ENCODE results near the gene OPALIN. TPM values are rescaled to one million over a fixed set of nuclear protein-coding genes. Genes with fewer than 3 reads are reported as not detected.
A peak's percentile ranks its signal among the peaks of the same experiment; 100 is the strongest.

The OPALIN gene
- total RNA-seq (2021) (not detected in 2 replicates), Bru-seq, nascent RNA (not detected), BruChase-seq, experiment 1, labeled RNA remaining after a 2-hour chase (not detected), BruChase-seq, experiment 2, labeled RNA remaining after a 6-hour chase (percentile 5 among the genes with signal in this experiment)
- long read RNA-seq: 0 reads

DNA sequence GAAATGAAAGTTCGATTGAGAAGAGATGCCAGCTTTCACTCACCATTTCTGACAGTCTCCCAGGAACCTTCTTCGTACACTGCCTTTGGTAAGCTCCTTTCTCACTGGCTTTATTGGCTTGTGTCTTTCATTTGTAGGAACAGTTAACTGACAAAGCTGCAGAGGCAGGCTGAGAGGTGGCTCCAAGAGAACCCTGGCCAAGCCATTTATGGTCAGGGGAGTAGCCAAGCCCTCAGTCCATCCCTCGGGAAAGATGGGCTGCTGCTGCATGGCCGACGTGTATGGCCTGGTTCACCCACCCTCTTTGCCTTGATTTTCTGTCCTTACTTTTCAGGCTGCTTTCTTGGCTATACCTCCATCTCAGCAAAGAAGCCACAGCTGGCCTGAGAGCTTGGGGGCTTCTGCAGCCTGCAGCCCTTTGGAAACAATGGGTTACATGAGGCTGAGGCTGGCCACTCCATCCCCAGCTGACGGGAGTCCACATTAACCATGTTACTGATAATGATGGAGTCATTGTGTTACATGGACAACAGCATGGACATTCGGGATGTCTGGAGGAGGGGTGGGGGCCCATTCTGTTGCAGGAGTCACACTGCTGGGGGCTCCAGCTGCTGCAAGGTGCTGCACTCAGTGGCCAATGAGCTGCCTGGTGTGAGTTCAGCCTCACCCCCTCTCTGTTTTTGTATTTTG lies at the start of gene OPALIN:
Gene OPALIN, minus strand, starts transcription at position 152 of the 690 bp plus-strand sequence. Its CDS starts 106 bp downstream, at position 46.
- TF ChIP-seq EZH2 (IDR thresholded peaks at IDR 0.05; ENCODE audit: borderline replicate concordance, low read depth, low read length, poor library complexity, severe bottlenecking): no peak
- TF ChIP-seq, protein P1, sequence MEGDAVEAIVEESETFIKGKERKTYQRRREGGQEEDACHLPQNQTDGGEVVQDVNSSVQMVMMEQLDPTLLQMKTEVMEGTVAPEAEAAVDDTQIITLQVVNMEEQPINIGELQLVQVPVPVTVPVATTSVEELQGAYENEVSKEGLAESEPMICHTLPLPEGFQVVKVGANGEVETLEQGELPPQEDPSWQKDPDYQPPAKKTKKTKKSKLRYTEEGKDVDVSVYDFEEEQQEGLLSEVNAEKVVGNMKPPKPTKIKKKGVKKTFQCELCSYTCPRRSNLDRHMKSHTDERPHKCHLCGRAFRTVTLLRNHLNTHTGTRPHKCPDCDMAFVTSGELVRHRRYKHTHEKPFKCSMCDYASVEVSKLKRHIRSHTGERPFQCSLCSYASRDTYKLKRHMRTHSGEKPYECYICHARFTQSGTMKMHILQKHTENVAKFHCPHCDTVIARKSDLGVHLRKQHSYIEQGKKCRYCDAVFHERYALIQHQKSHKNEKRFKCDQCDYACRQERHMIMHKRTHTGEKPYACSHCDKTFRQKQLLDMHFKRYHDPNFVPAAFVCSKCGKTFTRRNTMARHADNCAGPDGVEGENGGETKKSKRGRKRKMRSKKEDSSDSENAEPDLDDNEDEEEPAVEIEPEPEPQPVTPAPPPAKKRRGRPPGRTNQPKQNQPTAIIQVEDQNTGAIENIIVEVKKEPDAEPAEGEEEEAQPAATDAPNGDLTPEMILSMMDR (conservative IDR thresholded peaks at IDR 0.05; ENCODE audit: low read depth, low read length): no peak
- Histone ChIP-seq H3K9me3 (ENCODE audit: low read depth, low read length, poor library complexity, severe bottlenecking) (no peaks in the 10 kb centered on the region), H3K4me1 (ENCODE audit: insufficient read depth, low read length, poor library complexity, severe bottlenecking) (no peaks in the 10 kb centered on the region), H3K27me3 (replicated peaks; ENCODE audit: insufficient read depth, low read depth, low read length, poor library complexity) (peaks cover 23% of the 10 kb centered on the region), H3K27ac (ENCODE audit: low read depth, low read length, poor library complexity, severe bottlenecking) (no peak within 1 kb of the TSS), H3K36me3 (ENCODE audit: insufficient read depth, low read length, poor library complexity, severe bottlenecking) (no peaks in the 10 kb centered on the region), H3K4me3 (ENCODE audit: low read depth, low read length, poor library complexity, severe bottlenecking) (no peak within 1 kb of the TSS)
- DNase-seq (ENCODE audit: low spot score): no peak
- CTCF ChIA-PET: no interaction called here
- intact Hi-C loops (cut with micrococcal nuclease; ENCODE audit: unreplicated experiment): no loop called here
- POLR2A ChIA-PET (ENCODE audit: low non-redundant PET): no interaction called here
- no TSS peak for BruUV-seq (replicated peaks)

DNA sequence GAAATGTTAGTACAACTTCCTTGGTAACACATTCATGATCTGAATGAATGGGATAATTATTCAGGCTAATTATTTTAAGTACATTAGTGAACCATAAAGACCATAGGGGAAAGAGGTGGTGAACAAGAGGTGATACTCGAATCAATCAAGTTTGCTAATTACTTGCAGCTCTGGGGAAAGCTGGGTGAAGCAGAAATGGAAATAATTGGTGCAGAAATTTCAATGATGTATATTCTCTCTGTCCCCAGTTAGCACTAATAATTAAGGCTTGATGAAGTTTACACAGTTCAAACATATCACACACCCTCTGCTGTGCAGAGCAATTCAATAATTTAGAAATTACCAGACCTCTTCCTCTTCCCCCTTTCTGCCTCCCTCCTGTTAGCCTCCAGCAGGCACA lies 49.4 kb upstream of the OPALIN start:
- TF ChIP-seq, protein P1 (conservative IDR thresholded peaks at IDR 0.05; ENCODE audit: low read depth, low read length): no peak
- TF ChIP-seq EZH2 (IDR thresholded peaks at IDR 0.05; ENCODE audit: borderline replicate concordance, low read depth, low read length, poor library complexity, severe bottlenecking): no peak
- Histone ChIP-seq H3K27me3 (replicated peaks; ENCODE audit: insufficient read depth, low read depth, low read length, poor library complexity) (peaks cover 53% of the 10 kb centered on the region), H3K36me3 (ENCODE audit: insufficient read depth, low read length, poor library complexity, severe bottlenecking) (no peaks in the 10 kb centered on the region), H3K4me1 (ENCODE audit: insufficient read depth, low read length, poor library complexity, severe bottlenecking) (no peaks in the 10 kb centered on the region), H3K27ac (ENCODE audit: low read depth, low read length, poor library complexity, severe bottlenecking) (no peak overlapping the region), H3K9me3 (ENCODE audit: low read depth, low read length, poor library complexity, severe bottlenecking) (no peaks in the 10 kb centered on the region), H3K4me3 (ENCODE audit: low read depth, low read length, poor library complexity, severe bottlenecking) (no peak overlapping the region)
- ChIA-PET POLR2A (ENCODE audit: low non-redundant PET) (no interaction called here), CTCF (no interaction called here)
- BruUV-seq (replicated peaks): no TSS peak
- intact Hi-C loops (cut with micrococcal nuclease; ENCODE audit: unreplicated experiment): no loop called here
- no peak for DNase-seq (ENCODE audit: low spot score)

GRCh38 chr10:96407560-96408069 lies 48.8 kb upstream of the OPALIN start:
- BruUV-seq (replicated peaks): no TSS peak

More at GRCh38 chr10:96407560-96408069, 48.8 kb upstream of the OPALIN start:
- peaks cover 52% of the 10 kb centered on the region for H3K27me3 ChIP-seq (replicated peaks; ENCODE audit: insufficient read depth, low read depth, low read length, poor library complexity)
- ChIA-PET POLR2A (ENCODE audit: low non-redundant PET) (no interaction called here), CTCF (no interaction called here)
- H3K9me3 ChIP-seq (ENCODE audit: low read depth, low read length, poor library complexity, severe bottlenecking): no peaks in the 10 kb centered on the region
- TF ChIP-seq EZH2 (IDR thresholded peaks at IDR 0.05; ENCODE audit: borderline replicate concordance, low read depth, low read length, poor library complexity, severe bottlenecking): no peak
- DNase-seq (ENCODE audit: low spot score): no peak
- H3K27ac ChIP-seq (ENCODE audit: low read depth, low read length, poor library complexity, severe bottlenecking): no peak overlapping the region
- no peaks in the 10 kb centered on the region for H3K4me1 ChIP-seq (ENCODE audit: insufficient read depth, low read length, poor library complexity, severe bottlenecking)
- no peak overlapping the region for H3K4me3 ChIP-seq (ENCODE audit: low read depth, low read length, poor library complexity, severe bottlenecking)
- no peaks in the 10 kb centered on the region for H3K36me3 ChIP-seq (ENCODE audit: insufficient read depth, low read length, poor library complexity, severe bottlenecking)
- intact Hi-C loops (cut with micrococcal nuclease; ENCODE audit: unreplicated experiment): no loop called here
